AG04449 (cell line): Measurements from ENCODE around the gene CACNA2D1.

ENCODE experiments used
- CTCF ChIA-PET: fragments of 350-600 bp; formaldehyde crosslinking; extraction: SDS; loops from one replicate; lab custom pipeline; 2021; ENCODE audit warnings: antibody characterized with exemption; lab: Yijun Ruan, JAX
- POLR2A ChIA-PET: fragments of 400-600, 350-600 bp; formaldehyde crosslinking; extraction: SDS; loops from one replicate; lab custom pipeline; 2020; ENCODE audit warnings: antibody characterized with exemption, inconsistent platforms; lab: Yijun Ruan, JAX
- DNase-seq: peaks from one replicate; pipeline ENCODE4 v3.0.0-alpha.2; 2010; ENCODE audit warnings: low read depth, low spot score
- H3K4me3 ChIP-seq: 2 replicates; pipeline ENCODE4 v1.5.1; 2011; ENCODE audit warnings: low read depth, mild to moderate bottlenecking, control low read depth, low read length
- TF ChIP-seq, protein P1 (sequence below): IDR thresholded peaks from one replicate; pipeline ENCODE4 v1.5.1; 2011; ENCODE audit warnings: mild to moderate bottlenecking, moderate library complexity, low read length, control low read depth, inconsistent platforms; ENCODE audit not compliant: insufficient read depth; ENCODE audit errors: missing control alignments

The CACNA2D1 gene

GRCh38 chr7:82449910-82450309 is 6.3 kb upstream of the CACNA2D1 start:
- DNase-seq: no peak
- ChIA-PET POLR2A (no interaction called here), CTCF (no interaction called here)
- H3K4me3 ChIP-seq: no peak overlapping the region
- TF ChIP-seq, protein P1, sequence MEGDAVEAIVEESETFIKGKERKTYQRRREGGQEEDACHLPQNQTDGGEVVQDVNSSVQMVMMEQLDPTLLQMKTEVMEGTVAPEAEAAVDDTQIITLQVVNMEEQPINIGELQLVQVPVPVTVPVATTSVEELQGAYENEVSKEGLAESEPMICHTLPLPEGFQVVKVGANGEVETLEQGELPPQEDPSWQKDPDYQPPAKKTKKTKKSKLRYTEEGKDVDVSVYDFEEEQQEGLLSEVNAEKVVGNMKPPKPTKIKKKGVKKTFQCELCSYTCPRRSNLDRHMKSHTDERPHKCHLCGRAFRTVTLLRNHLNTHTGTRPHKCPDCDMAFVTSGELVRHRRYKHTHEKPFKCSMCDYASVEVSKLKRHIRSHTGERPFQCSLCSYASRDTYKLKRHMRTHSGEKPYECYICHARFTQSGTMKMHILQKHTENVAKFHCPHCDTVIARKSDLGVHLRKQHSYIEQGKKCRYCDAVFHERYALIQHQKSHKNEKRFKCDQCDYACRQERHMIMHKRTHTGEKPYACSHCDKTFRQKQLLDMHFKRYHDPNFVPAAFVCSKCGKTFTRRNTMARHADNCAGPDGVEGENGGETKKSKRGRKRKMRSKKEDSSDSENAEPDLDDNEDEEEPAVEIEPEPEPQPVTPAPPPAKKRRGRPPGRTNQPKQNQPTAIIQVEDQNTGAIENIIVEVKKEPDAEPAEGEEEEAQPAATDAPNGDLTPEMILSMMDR: no peak

DNA sequence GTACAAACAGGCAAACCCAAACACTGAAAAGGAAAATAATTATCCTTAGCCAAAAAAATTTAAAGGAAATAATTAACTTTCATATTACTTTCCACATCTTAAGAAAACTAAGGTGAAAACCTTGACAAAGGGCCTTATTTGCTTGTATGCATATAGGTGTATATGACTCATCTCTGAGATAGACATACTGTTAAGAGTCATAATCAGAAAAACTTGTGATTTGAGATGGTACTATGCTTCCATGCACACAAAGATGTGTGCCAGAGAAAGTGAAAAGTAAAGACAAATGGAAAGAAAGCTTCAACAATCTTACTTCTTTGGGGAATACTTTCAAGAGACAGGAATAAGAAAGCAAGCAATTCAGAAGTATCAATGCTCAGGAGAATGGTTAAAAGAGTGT is 3.3 kb upstream of the CACNA2D1 start:
- no peak for DNase-seq
- H3K4me3 ChIP-seq: no peak overlapping the region
- POLR2A ChIA-PET: no interaction called here
- CTCF ChIA-PET: no interaction called here
- TF ChIP-seq, protein P1: no peak

- ChIA-PET CTCF (interaction anchor here (0.8 to 1.4 kb wide), 2 partner anchors 10 to 403 kb away, joined by 3 read pairs; no protein-coding TSS in a partner anchor), POLR2A (no interaction called here)
- H3K4me3 ChIP-seq: no peak overlapping the region
- DNase-seq: no peak
- TF ChIP-seq, protein P1: no peak
Observed at GRCh38 chr7:82445271-82445670, 1.7 kb upstream of the CACNA2D1 start.

DNA sequence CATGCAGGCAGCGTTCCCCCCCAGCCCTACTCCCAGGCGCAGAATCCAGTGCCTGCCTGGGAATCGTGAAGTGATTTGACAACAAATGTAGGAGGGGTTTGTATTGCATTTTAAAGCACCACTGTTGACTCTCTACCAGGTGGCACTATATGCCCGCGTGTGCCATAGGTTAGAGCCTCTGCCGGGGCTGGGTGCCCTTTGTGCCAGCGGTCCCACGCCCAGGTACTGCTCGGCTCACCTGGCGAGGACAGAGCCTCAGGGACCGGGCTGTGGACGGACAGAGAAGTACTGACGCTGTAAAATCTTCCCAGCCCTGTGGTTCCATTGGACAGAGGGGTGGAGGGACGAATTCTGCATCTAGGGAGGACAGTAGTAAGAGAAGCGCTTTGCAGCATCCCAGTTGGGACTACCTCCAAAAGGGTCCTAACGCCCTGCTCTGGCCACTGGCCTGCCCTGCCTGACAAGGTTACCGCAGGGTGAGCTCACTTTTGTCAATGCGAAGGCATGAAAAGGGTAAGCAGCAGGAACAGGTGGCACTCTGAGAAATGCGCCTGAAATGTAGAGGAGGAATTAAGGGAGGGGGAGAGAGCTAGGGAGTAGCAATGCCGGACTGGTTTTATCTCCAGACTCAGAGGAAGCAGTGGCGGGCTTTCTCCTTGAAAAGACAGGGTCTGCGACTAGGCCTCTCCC is 788 bp upstream of the CACNA2D1 start:
- DNase-seq: no peak
- POLR2A ChIA-PET: no interaction called here
- TF ChIP-seq, protein P1: no peak
- peak overlapping the region; percentile 80 for H3K4me3 ChIP-seq
- CTCF ChIA-PET: interaction anchor here (0.8 kb wide), 1 partner anchor 11 kb away, joined by 3 read pairs; no protein-coding TSS in a partner anchor

GRCh38 chr7:82443036-82443546 is 486 bp downstream of the CACNA2D1 start:
- POLR2A ChIA-PET: no interaction called here
- CTCF ChIA-PET: no interaction called here
- DNase-seq: no peak
- TF ChIP-seq, protein P1: no peak
- peak overlapping the region; percentile 80 for H3K4me3 ChIP-seq

DNA sequence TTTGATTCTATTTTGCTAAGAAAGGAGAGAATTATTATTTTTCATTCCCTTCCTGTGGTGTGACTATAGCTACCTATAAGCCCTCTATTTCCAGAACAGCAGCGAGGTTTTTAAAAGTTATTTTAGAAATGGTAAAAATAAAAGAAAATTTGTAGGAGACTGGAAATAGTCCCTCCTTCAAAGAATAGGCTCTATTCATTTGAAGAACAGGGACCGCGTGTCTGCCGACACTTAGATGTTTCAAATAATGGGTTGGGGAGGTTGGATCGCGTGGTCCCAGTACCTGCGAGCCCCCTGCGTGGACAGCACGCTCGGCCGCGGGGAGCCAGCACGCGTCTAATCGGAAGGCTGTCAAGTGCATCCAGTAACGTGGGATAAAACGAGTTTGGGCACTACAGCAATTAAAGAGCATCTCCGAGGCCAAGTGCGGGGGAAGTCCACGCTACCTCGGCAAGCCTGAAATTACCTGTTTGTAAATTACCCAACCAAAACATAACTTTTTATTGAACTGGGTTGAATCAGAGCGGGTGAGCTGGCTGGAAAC is 1.0 kb downstream of the CACNA2D1 start:
- CTCF ChIA-PET: interaction anchor here (0.8 to 1.1 kb wide), 2 partner anchors 10 to 39 kb away, joined by 3 read pairs; no protein-coding TSS in a partner anchor
- no peak for DNase-seq
- POLR2A ChIA-PET: no interaction called here
- peak overlapping the region; percentile 80 for H3K4me3 ChIP-seq
- TF ChIP-seq, protein P1: no peak
